Ureter (tissue), 1 donor: ENCODE data around the gene ADGRB2. TPM values are rescaled to one million over a fixed set of nuclear protein-coding genes. Genes with fewer than 3 reads are reported as not detected.
A peak's percentile ranks its signal among the peaks of the same experiment; 100 is the strongest.

Experiments used
- DNase-seq: peaks from one replicate; pipeline ENCODE4 v3.0.0-alpha.2; 2020; ENCODE audit warnings: low spot score
- total RNA-seq: library from RNA; stranded (reverse); gene quantifications from one replicate; pipeline ENCODE4 v1.2.4, GENCODE V29; 2023
- donor health status: DM: yes; HTN: yes; CAD: no.

ADGRB2 gene
- total RNA-seq, 1 donor from 2014 or later, result 7.5 TPM

GRCh38 chr1:31765516-31765915 lies 1.4 kb upstream of the ADGRB2 start:
- no peak for DNase-seq

GRCh38 chr1:31765041-31765467 lies 914 bp upstream of the ADGRB2 start:
- DNase-seq, result no peak

GRCh38 chr1:31763671-31764311 lies 349 bp downstream of the ADGRB2 start:
- DNase-seq, result no peak

GRCh38 chr1:31762726-31763670 lies 1.1 kb downstream of the ADGRB2 start:
- peak; percentile 70 for DNase-seq

- no peak for DNase-seq
These were observed 1.8 kb downstream of the ADGRB2 start for GRCh38 chr1:31762323-31762722.

GRCh38 chr1:31761883-31762282 lies 2.3 kb downstream of the ADGRB2 start:
- DNase-seq, result no peak

GRCh38 chr1:31760471-31761470 lies 3.4 kb downstream of the ADGRB2 start:
- DNase-seq, result peak; percentile 71

GRCh38 chr1:31759298-31760023 lies 4.7 kb downstream of the ADGRB2 start:
- DNase-seq, result no peak

GRCh38 chr1:31758823-31759222 lies 5.3 kb downstream of the ADGRB2 start:
- DNase-seq, result no peak

GRCh38 chr1:31757989-31758388 lies 6.2 kb downstream of the ADGRB2 start:
- no peak for DNase-seq

- DNase-seq, result no peak
These were observed 6.9 kb downstream of the ADGRB2 start for GRCh38 chr1:31757204-31757679.

GRCh38 chr1:31756578-31756977 lies 7.6 kb downstream of the ADGRB2 start:
- no peak for DNase-seq

- DNase-seq, result no peak
These were observed 8.2 kb downstream of the ADGRB2 start for GRCh38 chr1:31755850-31756492.

GRCh38 chr1:31755197-31755611 lies 8.9 kb downstream of the ADGRB2 start:
- DNase-seq, result no peak

GRCh38 chr1:31754397-31754796 lies 9.7 kb downstream of the ADGRB2 start:
- DNase-seq, result no peak

GRCh38 chr1:31753707-31754349 lies 10.3 kb downstream of the ADGRB2 start:
- peak; percentile 77 for DNase-seq

- no peak for DNase-seq
These were observed 11.1 kb downstream of the ADGRB2 start for GRCh38 chr1:31752952-31753475.

GRCh38 chr1:31752258-31752657 lies 11.9 kb downstream of the ADGRB2 start:
- no peak for DNase-seq

GRCh38 chr1:31751822-31752241 lies 12.3 kb downstream of the ADGRB2 start:
- no peak for DNase-seq
